HEK293 (cell line): ENCODE measurements around the gene C1orf74.
A peak's percentile ranks its signal among the peaks of the same experiment; 100 is the strongest.

ENCODE experiments used
- CTCF ChIA-PET: fragments of 350-600 bp; formaldehyde crosslinking; extraction: SDS; loops from one replicate; lab custom pipeline; 2021; ENCODE audit warnings: antibody characterized with exemption; lab: Yijun Ruan, JAX
- POLR2A ChIA-PET: fragments of 300-600 bp; formaldehyde crosslinking; extraction: SDS; loops from one replicate; lab custom pipeline; 2020; ENCODE audit warnings: antibody characterized with exemption, inconsistent platforms; lab: Yijun Ruan, JAX
- H3K27ac ChIP-seq: fragments of 200-500 bp; sonication (Bioruptor generic); 2 replicates; pipeline ENCODE4 v1.5.1; 2014; ENCODE audit warnings: low read depth, low read length, control low read depth, inconsistent platforms; ENCODE audit errors: extremely low read depth
- H3K36me3 ChIP-seq, 2 experiments: fragments of 200-500 bp in 1 of 2; sonication (Bioruptor generic) in 1 of 2; 1 replicate in 1 of 2; 2 replicates in 1 of 2; pipeline ENCODE4 v1.5.1; 2014 to 2017; ENCODE audit warnings: inconsistent platforms in 2 of 2, low read length in 2 of 2; ENCODE audit not compliant: control insufficient read depth in 2 of 2, insufficient read depth in 1 of 2
- H3K4me1 ChIP-seq: fragments of 200-500 bp; sonication (Bioruptor generic); 2 replicates; pipeline ENCODE4 v1.5.1; 2014; ENCODE audit warnings: mild to moderate bottlenecking, low read length, inconsistent platforms; ENCODE audit not compliant: control insufficient read depth, insufficient read depth
- H3K4me3 ChIP-seq: 2 replicates; pipeline ENCODE4 v1.5.1; 2011; ENCODE audit warnings: low read depth, mild to moderate bottlenecking, control low read depth, low read length, moderate library complexity
- H3K9me3 ChIP-seq: fragments of 200-500 bp; sonication (Bioruptor generic); 2 replicates; pipeline ENCODE4 v1.5.1; 2014; ENCODE audit warnings: low read depth, low read length, inconsistent platforms; ENCODE audit not compliant: control insufficient read depth, insufficient read depth
- ATF2 ChIP-seq: fragments of 450-650 bp; formaldehyde crosslinking; IDR thresholded peaks from 2 replicates; pipeline ENCODE4 v1.5.1; 2016; ENCODE audit warnings: missing biosample characterization, missing genetic modification characterization, low read depth
- BCL11B ChIP-seq: fragments of 450-650 bp; formaldehyde crosslinking; IDR thresholded peaks from 2 replicates; pipeline ENCODE4 v1.5.1; 2016; ENCODE audit warnings: low read depth, missing biosample characterization, missing genetic modification characterization
- KLF1 ChIP-seq: fragments of 450-650 bp; formaldehyde crosslinking; IDR thresholded peaks from 2 replicates; pipeline ENCODE4 v1.5.1; 2016; ENCODE audit warnings: missing biosample characterization, missing genetic modification characterization
- KLF8 ChIP-seq: fragments of 450-650 bp; formaldehyde crosslinking; IDR thresholded peaks from 2 replicates; pipeline ENCODE4 v1.5.1; 2016; ENCODE audit warnings: missing biosample characterization, missing genetic modification characterization
- MZF1 ChIP-seq: fragments of 450-650 bp; formaldehyde crosslinking; IDR thresholded peaks from 2 replicates; pipeline ENCODE4 v1.5.1; 2017; ENCODE audit warnings: missing biosample characterization, missing genetic modification characterization, borderline replicate concordance
- SP7 ChIP-seq: fragments of 450-650 bp; formaldehyde crosslinking; IDR thresholded peaks from 2 replicates; pipeline ENCODE4 v1.5.1; 2016; ENCODE audit warnings: missing biosample characterization, missing genetic modification characterization
- ZBTB21 ChIP-seq: fragments of 450-650 bp; formaldehyde crosslinking; IDR thresholded peaks from 2 replicates; pipeline ENCODE4 v1.5.1; 2017; ENCODE audit warnings: missing biosample characterization, missing genetic modification characterization
- ZIC2 ChIP-seq: fragments of 450-650 bp; formaldehyde crosslinking; IDR thresholded peaks from 2 replicates; pipeline ENCODE4 v1.5.1; 2016; ENCODE audit warnings: missing biosample characterization, missing genetic modification characterization
- ZNF114 ChIP-seq: fragments of 450-650 bp; formaldehyde crosslinking; IDR thresholded peaks from 2 replicates; pipeline ENCODE4 v1.5.0; 2017; ENCODE audit warnings: missing biosample characterization, missing genetic modification characterization
- ZNF354C ChIP-seq: fragments of 450-650 bp; formaldehyde crosslinking; IDR thresholded peaks from 2 replicates; pipeline ENCODE4 v1.5.1; 2016; ENCODE audit warnings: missing biosample characterization, missing genetic modification characterization, low read depth, borderline replicate concordance
- ZNF366 ChIP-seq: fragments of 450-650 bp; formaldehyde crosslinking; conservative IDR thresholded peaks from 2 replicates; pipeline ENCODE4 v1.5.1; 2016; ENCODE audit warnings: missing biosample characterization, missing genetic modification characterization
- ZNF394 ChIP-seq: fragments of 450-650 bp; formaldehyde crosslinking; IDR thresholded peaks from 2 replicates; pipeline ENCODE4 v1.5.1; 2016; ENCODE audit warnings: missing biosample characterization, missing genetic modification characterization, mild to moderate bottlenecking, moderate library complexity, borderline replicate concordance
- ZNF48 ChIP-seq: fragments of 450-650 bp; formaldehyde crosslinking; IDR thresholded peaks from 2 replicates; pipeline ENCODE4 v1.5.1; 2016; ENCODE audit warnings: missing biosample characterization, missing genetic modification characterization
- ZSCAN16 ChIP-seq: fragments of 450-650 bp; formaldehyde crosslinking; IDR thresholded peaks from 2 replicates; pipeline ENCODE4 v1.5.1; 2016; ENCODE audit warnings: missing biosample characterization, missing genetic modification characterization
- ZSCAN4 ChIP-seq: fragments of 450-650 bp; formaldehyde crosslinking; IDR thresholded peaks from 2 replicates; pipeline ENCODE4 v1.5.1; 2017; ENCODE audit warnings: missing biosample characterization, missing genetic modification characterization
- TF ChIP-seq, protein P1 (sequence below): fragments of 450-650 bp; formaldehyde crosslinking; IDR thresholded peaks from 2 replicates; pipeline ENCODE4 v1.5.1; 2017; ENCODE audit warnings: missing biosample characterization, missing genetic modification characterization
- TF ChIP-seq, protein P2 (sequence below): fragments of 450-650 bp; formaldehyde crosslinking; IDR thresholded peaks from 2 replicates; pipeline ENCODE4 v1.5.1; 2016; ENCODE audit warnings: missing biosample characterization, missing genetic modification characterization
- TF ChIP-seq, protein P3 (sequence below): fragments of 450-650 bp; formaldehyde crosslinking; IDR thresholded peaks from 2 replicates; pipeline ENCODE4 v1.5.1; 2016; ENCODE audit warnings: missing biosample characterization, missing genetic modification characterization
- TF ChIP-seq, protein P4 (sequence below): fragments of 450-650 bp; formaldehyde crosslinking; IDR thresholded peaks from 2 replicates; pipeline ENCODE4 v1.5.1; 2016; ENCODE audit warnings: missing biosample characterization, missing genetic modification characterization
- TF ChIP-seq, protein P5 (sequence below): fragments of 450-650 bp; formaldehyde crosslinking; IDR thresholded peaks from 2 replicates; pipeline ENCODE4 v1.5.1; 2016; ENCODE audit warnings: missing biosample characterization, missing genetic modification characterization, low read depth
- TF ChIP-seq, protein P6 (sequence below): fragments of 450-650 bp; formaldehyde crosslinking; IDR thresholded peaks from 2 replicates; pipeline ENCODE4 v1.5.1; 2017; ENCODE audit warnings: missing biosample characterization, missing genetic modification characterization

C1orf74 gene

DNA sequence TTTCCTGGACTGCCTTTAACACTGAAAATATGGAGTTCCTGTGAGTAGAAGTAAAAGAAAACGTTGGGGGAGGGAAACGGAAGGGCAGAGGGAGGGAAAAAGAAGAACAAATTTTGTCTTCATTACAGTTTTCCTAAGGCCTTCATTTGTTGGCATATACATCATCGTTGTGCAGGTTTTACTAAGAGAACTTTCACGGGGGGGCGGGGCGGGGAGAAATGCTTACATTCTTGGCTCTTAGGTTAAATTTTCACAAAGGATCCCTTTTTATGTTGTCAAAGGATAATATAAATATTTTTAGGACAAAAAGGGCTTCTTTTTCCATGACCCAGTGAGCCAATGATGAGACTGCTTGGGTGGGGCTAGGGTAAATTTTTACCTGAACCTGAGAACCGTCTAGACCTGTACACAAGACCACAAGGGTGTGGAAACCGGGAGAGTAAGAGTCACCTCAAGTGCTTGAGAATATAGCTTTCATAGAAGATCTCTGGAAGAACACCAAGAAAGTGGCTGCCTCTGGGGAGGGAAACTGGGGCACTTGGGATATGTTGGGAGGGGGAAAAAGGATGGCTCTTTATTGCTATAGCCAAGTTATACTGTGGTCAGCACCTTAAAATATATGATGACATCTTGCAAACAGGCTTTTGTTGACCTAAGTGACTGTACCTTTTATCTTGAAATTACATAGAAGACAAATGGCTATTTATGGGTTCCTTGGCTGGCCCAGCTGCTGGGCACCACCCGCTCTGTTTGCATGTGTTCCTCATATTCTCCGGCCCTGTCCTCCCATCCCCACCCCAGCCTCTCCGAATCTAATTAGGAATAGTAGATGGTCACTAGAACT lies 41.5 kb upstream of the C1orf74 start:
- ChIA-PET POLR2A (interaction anchor here (0.6 to 3.0 kb wide), 2 partner anchors 17 to 19 kb away, joined by 4 to 21 read pairs; partner anchors contain the start of gene IRF6), CTCF (interaction anchor here (0.5 to 7.1 kb wide), 11 partner anchors 10 to 366 kb away, joined by 3 to 111 read pairs (median 4); partner anchors contain the start of genes IRF6 and LAMB3)
- H3K36me3 ChIP-seq: peaks cover 0 to 2% of the 10 kb centered on the region in 2 experiments; a peak in 1 of 3 replicates
- H3K4me1 ChIP-seq: no peaks in the 10 kb centered on the region
- H3K9me3 ChIP-seq: no peaks in the 10 kb centered on the region
- no peak overlapping the region for H3K27ac ChIP-seq
- H3K4me3 ChIP-seq: no peak overlapping the region
- TF ChIP-seq ATF2 (tag by site-specific recombination) (no peak), ZSCAN16 (tag by site-specific recombination) (no peak), SP7 (0 out of 2 replicates have a peak, but pooled peaks have one; percentile 15), ZNF394 (no peak), MZF1 (tag by site-specific recombination) (no peak), ZNF354C (tag by site-specific recombination) (no peak), ZNF48 (tag by site-specific recombination) (no peak), ZSCAN4 (tag by site-specific recombination) (no peak), KLF1 (tag by site-specific recombination) (peak; percentile 67), ZNF366 (no peak), ZBTB21 (tag by site-specific recombination) (0 out of 2 replicates have a peak, but pooled peaks have one; percentile 15), BCL11B (tag by site-specific recombination) (no peak), ZNF114 (no peak), KLF8 (tag by site-specific recombination) (no peak), ZIC2 (no peak)
- TF ChIP-seq, protein P1, sequence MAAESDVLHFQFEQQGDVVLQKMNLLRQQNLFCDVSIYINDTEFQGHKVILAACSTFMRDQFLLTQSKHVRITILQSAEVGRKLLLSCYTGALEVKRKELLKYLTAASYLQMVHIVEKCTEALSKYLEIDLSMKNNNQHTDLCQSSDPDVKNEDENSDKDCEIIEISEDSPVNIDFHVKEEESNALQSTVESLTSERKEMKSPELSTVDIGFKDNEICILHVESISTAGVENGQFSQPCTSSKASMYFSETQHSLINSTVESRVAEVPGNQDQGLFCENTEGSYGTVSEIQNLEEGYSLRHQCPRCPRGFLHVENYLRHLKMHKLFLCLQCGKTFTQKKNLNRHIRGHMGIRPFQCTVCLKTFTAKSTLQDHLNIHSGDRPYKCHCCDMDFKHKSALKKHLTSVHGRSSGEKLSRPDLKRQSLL (tag by site-specific recombination): no peak
- TF ChIP-seq, protein P2, sequence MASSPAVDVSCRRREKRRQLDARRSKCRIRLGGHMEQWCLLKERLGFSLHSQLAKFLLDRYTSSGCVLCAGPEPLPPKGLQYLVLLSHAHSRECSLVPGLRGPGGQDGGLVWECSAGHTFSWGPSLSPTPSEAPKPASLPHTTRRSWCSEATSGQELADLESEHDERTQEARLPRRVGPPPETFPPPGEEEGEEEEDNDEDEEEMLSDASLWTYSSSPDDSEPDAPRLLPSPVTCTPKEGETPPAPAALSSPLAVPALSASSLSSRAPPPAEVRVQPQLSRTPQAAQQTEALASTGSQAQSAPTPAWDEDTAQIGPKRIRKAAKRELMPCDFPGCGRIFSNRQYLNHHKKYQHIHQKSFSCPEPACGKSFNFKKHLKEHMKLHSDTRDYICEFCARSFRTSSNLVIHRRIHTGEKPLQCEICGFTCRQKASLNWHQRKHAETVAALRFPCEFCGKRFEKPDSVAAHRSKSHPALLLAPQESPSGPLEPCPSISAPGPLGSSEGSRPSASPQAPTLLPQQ (tag by site-specific recombination): no peak
- TF ChIP-seq, protein P3, sequence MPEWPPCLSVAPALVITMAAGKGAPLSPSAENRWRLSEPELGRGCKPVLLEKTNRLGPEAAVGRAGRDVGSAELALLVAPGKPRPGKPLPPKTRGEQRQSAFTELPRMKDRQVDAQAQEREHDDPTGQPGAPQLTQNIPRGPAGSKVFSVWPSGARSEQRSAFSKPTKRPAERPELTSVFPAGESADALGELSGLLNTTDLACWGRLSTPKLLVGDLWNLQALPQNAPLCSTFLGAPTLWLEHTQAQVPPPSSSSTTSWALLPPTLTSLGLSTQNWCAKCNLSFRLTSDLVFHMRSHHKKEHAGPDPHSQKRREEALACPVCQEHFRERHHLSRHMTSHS (tag by site-specific recombination): no peak
- TF ChIP-seq, protein P4, sequence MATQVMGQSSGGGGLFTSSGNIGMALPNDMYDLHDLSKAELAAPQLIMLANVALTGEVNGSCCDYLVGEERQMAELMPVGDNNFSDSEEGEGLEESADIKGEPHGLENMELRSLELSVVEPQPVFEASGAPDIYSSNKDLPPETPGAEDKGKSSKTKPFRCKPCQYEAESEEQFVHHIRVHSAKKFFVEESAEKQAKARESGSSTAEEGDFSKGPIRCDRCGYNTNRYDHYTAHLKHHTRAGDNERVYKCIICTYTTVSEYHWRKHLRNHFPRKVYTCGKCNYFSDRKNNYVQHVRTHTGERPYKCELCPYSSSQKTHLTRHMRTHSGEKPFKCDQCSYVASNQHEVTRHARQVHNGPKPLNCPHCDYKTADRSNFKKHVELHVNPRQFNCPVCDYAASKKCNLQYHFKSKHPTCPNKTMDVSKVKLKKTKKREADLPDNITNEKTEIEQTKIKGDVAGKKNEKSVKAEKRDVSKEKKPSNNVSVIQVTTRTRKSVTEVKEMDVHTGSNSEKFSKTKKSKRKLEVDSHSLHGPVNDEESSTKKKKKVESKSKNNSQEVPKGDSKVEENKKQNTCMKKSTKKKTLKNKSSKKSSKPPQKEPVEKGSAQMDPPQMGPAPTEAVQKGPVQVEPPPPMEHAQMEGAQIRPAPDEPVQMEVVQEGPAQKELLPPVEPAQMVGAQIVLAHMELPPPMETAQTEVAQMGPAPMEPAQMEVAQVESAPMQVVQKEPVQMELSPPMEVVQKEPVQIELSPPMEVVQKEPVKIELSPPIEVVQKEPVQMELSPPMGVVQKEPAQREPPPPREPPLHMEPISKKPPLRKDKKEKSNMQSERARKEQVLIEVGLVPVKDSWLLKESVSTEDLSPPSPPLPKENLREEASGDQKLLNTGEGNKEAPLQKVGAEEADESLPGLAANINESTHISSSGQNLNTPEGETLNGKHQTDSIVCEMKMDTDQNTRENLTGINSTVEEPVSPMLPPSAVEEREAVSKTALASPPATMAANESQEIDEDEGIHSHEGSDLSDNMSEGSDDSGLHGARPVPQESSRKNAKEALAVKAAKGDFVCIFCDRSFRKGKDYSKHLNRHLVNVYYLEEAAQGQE (tag by site-specific recombination): no peak
- TF ChIP-seq, protein P5, sequence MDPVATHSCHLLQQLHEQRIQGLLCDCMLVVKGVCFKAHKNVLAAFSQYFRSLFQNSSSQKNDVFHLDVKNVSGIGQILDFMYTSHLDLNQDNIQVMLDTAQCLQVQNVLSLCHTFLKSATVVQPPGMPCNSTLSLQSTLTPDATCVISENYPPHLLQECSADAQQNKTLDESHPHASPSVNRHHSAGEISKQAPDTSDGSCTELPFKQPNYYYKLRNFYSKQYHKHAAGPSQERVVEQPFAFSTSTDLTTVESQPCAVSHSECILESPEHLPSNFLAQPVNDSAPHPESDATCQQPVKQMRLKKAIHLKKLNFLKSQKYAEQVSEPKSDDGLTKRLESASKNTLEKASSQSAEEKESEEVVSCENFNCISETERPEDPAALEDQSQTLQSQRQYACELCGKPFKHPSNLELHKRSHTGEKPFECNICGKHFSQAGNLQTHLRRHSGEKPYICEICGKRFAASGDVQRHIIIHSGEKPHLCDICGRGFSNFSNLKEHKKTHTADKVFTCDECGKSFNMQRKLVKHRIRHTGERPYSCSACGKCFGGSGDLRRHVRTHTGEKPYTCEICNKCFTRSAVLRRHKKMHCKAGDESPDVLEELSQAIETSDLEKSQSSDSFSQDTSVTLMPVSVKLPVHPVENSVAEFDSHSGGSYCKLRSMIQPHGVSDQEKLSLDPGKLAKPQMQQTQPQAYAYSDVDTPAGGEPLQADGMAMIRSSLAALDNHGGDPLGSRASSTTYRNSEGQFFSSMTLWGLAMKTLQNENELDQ (tag by site-specific recombination): no peak
- TF ChIP-seq, protein P6, sequence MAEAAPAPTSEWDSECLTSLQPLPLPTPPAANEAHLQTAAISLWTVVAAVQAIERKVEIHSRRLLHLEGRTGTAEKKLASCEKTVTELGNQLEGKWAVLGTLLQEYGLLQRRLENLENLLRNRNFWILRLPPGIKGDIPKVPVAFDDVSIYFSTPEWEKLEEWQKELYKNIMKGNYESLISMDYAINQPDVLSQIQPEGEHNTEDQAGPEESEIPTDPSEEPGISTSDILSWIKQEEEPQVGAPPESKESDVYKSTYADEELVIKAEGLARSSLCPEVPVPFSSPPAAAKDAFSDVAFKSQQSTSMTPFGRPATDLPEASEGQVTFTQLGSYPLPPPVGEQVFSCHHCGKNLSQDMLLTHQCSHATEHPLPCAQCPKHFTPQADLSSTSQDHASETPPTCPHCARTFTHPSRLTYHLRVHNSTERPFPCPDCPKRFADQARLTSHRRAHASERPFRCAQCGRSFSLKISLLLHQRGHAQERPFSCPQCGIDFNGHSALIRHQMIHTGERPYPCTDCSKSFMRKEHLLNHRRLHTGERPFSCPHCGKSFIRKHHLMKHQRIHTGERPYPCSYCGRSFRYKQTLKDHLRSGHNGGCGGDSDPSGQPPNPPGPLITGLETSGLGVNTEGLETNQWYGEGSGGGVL (tag by site-specific recombination): 0 out of 2 replicates have a peak, but pooled peaks have one; percentile 17
